ENCODE results near the gene SRGAP1. TPM values are rescaled to one million over a fixed set of nuclear protein-coding genes. Genes with fewer than 3 reads are reported as not detected.

Gene SRGAP1
- total and polyA plus RNA-seq, 2 of the 8 experiments (the other 6 are each of a cell fraction or from before 2014, with no cell fraction given) = 3.2 to 7.3 TPM

DNA sequence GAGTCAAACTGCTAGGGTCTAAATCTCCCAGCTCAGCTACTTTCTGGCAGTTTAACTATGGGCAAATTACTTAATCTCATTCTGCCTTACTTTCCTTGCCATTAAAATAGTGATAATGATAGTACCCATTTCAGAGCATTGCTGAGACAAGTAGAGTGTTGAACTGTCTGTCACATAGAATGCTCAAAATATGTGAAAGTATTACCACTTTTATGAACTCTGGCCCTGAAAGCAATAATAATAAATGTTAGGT, 19.9 kb downstream of the SRGAP1 start:
- no peaks in the 10 kb centered on the region for H4K20me1 ChIP-seq (replicated peaks in 1 of 2; ENCODE audit: control insufficient read depth in 1 of 2, insufficient read depth in 2 of 2, low read length in 2 of 2)
- no peaks in the 10 kb centered on the region; a peak in 1 of 4 replicates for H3K79me2 ChIP-seq (ENCODE audit: control insufficient read depth in 1 of 2, insufficient read depth in 2 of 2, low read length in 2 of 2)
- no peak overlapping the region for H2BK15ac ChIP-seq (ENCODE audit: low read length)
- H2BK12ac ChIP-seq (ENCODE audit: low read depth, low read length) = no peak overlapping the region
- no peak overlapping the region for H3K27ac ChIP-seq (ENCODE audit: low read depth, low read length)
- H3K4ac ChIP-seq (replicated peaks; ENCODE audit: insufficient read length, low read depth, low read length) = no peak overlapping the region
- no peaks in the 10 kb centered on the region for H3K36me3 ChIP-seq (ENCODE audit: control insufficient read depth in 2 of 4, insufficient read depth in 4 of 4, low read length in 3 of 4)
- no peak overlapping the region for H3K4me3 ChIP-seq (ENCODE audit: extremely low read depth in 1 of 4, insufficient read depth in 2 of 4, low read depth in 3 of 4, low read length in 4 of 4)
- no peak overlapping the region for H3K18ac ChIP-seq (ENCODE audit: extremely low read depth, low read length)
- DNase-seq (ENCODE audit: low read depth in 1 of 2, low spot score in 2 of 2) (no peak), FAIRE-seq (no peak)
- H4K8ac ChIP-seq (ENCODE audit: extremely low read depth, insufficient read depth, low read length) = no peak overlapping the region
- peaks cover 1 to 16% (median 12%) of the 10 kb centered on the region in 4 experiments; a peak in 5 of 7 replicates for H3K4me1 ChIP-seq (replicated peaks in 1 of 4; ENCODE audit: control insufficient read depth in 3 of 4, insufficient read depth in 4 of 4, low read length in 3 of 4)
- H4K5ac ChIP-seq (ENCODE audit: insufficient read length, low read depth, low read length) = no peak overlapping the region
- no peak overlapping the region for H3K56ac ChIP-seq (replicated peaks; ENCODE audit: insufficient read length, low read depth, low read length)
- ChIA-PET CTCF (ENCODE audit: partially characterized antibody) (interaction anchor here (1.8 kb wide), 1 partner anchor 20 kb away, joined by 6 read pairs; the partner anchor contains the start of gene SRGAP1), POLR2A (ENCODE audit: partially characterized antibody) (no interaction called here)
- no peak overlapping the region for H3K23ac ChIP-seq (ENCODE audit: insufficient read length)
- H2AK5ac ChIP-seq (ENCODE audit: low read depth, low read length) = no peak overlapping the region
- no peaks in the 10 kb centered on the region for H3K27me3 ChIP-seq (replicated peaks in 1 of 4; ENCODE audit: control insufficient read depth in 3 of 4, extremely low read depth in 1 of 4, insufficient read depth in 3 of 4, low read length in 3 of 4)
- H2BK20ac ChIP-seq (ENCODE audit: low read length) = no peak overlapping the region
- no peak overlapping the region for H4K91ac ChIP-seq (replicated peaks; ENCODE audit: insufficient read length, low read length)
- H3K9ac ChIP-seq (replicated peaks in 1 of 4; ENCODE audit: extremely low read depth in 1 of 4, low read depth in 3 of 4, low read length in 3 of 4) = no peak overlapping the region
- no peaks in the 10 kb centered on the region for H3K79me1 ChIP-seq (ENCODE audit: low read depth, low read length)
- no peak overlapping the region for H2BK5ac ChIP-seq (ENCODE audit: low read depth, low read length)
- H3K14ac ChIP-seq (ENCODE audit: insufficient read length) = no peak overlapping the region
- H2AFZ ChIP-seq (ENCODE audit: low read length) = no peak overlapping the region
- H3K9me3 ChIP-seq (ENCODE audit: insufficient read depth in 2 of 2, low read depth in 1 of 2, low read length in 1 of 2) = no peaks in the 10 kb centered on the region
- no peak overlapping the region for H3K4me2 ChIP-seq (ENCODE audit: insufficient read depth in 1 of 2, low read depth in 2 of 2, low read length in 2 of 2)
- no peaks in the 10 kb centered on the region; the same call in 1 of the 2 replicates for H3K23me2 ChIP-seq (ENCODE audit: low read depth, low read length)
- no peak overlapping the region for H2BK120ac ChIP-seq (replicated peaks; ENCODE audit: low read depth, low read length)
- no peak for TF ChIP-seq MAFK (IDR thresholded peaks at IDR 0.05; ENCODE audit: low read depth, low read length)
- TF ChIP-seq, protein P1, sequence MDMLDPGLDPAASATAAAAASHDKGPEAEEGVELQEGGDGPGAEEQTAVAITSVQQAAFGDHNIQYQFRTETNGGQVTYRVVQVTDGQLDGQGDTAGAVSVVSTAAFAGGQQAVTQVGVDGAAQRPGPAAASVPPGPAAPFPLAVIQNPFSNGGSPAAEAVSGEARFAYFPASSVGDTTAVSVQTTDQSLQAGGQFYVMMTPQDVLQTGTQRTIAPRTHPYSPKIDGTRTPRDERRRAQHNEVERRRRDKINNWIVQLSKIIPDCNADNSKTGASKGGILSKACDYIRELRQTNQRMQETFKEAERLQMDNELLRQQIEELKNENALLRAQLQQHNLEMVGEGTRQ (IDR thresholded peaks at IDR 0.05; ENCODE audit: low read length) = no peak
- no peak for TF ChIP-seq NRF1 (IDR thresholded peaks at IDR 0.05; ENCODE audit: low read depth, low read length)
- TF ChIP-seq SIN3A (conservative IDR thresholded peaks at IDR 0.05 in 1 of 2, IDR thresholded peaks at IDR 0.05 in 1 of 2; ENCODE audit: low read depth in 1 of 2, low read length in 2 of 2) = no peak
- TF ChIP-seq RFX5 (IDR thresholded peaks at IDR 0.05; ENCODE audit: borderline replicate concordance, low read depth, low read length) = no peak
- TF ChIP-seq PHF8 (conservative IDR thresholded peaks at IDR 0.05; ENCODE audit: low read depth, low read length) = no peak
- TF ChIP-seq NANOG (IDR thresholded peaks at IDR 0.05; ENCODE audit: insufficient read depth, low read depth, low read length, poor library complexity, severe bottlenecking) = no peak
- no peak for TF ChIP-seq RXRA (IDR thresholded peaks at IDR 0.05; ENCODE audit: insufficient read depth, low read depth, low read length)
- TF ChIP-seq TAF7 (optimal IDR thresholded peaks at IDR 0.05; ENCODE audit: borderline replicate concordance, low read depth, low read length) = no peak
- no peak for TF ChIP-seq POLR2A (IDR thresholded peaks at IDR 0.05; ENCODE audit: control extremely low read depth in 1 of 2, low read depth in 2 of 2, low read length in 2 of 2)
- no peak for TF ChIP-seq EP300 (IDR thresholded peaks at IDR 0.05; ENCODE audit: borderline replicate concordance in 1 of 2, low read depth in 2 of 2, low read length in 2 of 2)
- no peak for TF ChIP-seq BCL11A (IDR thresholded peaks at IDR 0.05; ENCODE audit: low read depth in 2 of 2, low read length in 2 of 2)
- no peak for TF ChIP-seq ASH2L (IDR thresholded peaks at IDR 0.05; ENCODE audit: low read length)
- no peak for TF ChIP-seq SP1 (IDR thresholded peaks at IDR 0.05; ENCODE audit: low read depth, low read length)
- TF ChIP-seq CHD1 (IDR thresholded peaks at IDR 0.05; ENCODE audit: low read depth, low read length) = no peak
